LHCN-M2 (cell line): ENCODE measurements around the gene YWHAQ. TPM values are rescaled to one million over a fixed set of nuclear protein-coding genes. Genes with fewer than 3 reads are reported as not detected.

Experiments
- DNase-seq: peaks from one replicate; pipeline ENCODE4 v3.0.0-alpha.2; 2012; ENCODE audit warnings: low read depth
- total RNA-seq: library from RNA; depleted of rRNA; stranded (reverse); fragments of >200 nt; gene quantifications from 2 replicates; pipeline ENCODE4 v1.2.3, GENCODE V29; 2014

Gene YWHAQ
- total RNA-seq, 1 experiment from 2014 or later = 455 TPM

- DNase-seq = peak; percentile 78
Measured at GRCh38 chr2:9655441-9656269, 24.9 kb upstream of the YWHAQ start.

- DNase-seq = no peak
Measured at GRCh38 chr2:9654452-9655100, 23.8 kb upstream of the YWHAQ start.

GRCh38 chr2:9653485-9654271 is 22.9 kb upstream of the YWHAQ start:
- no peak for DNase-seq

- no peak for DNase-seq
Measured at GRCh38 chr2:9652898-9653479, 22.2 kb upstream of the YWHAQ start.

- DNase-seq = no peak
Measured at GRCh38 chr2:9652267-9652666, 21.5 kb upstream of the YWHAQ start.

GRCh38 chr2:9650119-9650821 is 19.5 kb upstream of the YWHAQ start:
- DNase-seq = no peak

GRCh38 chr2:9649261-9649660 is 18.5 kb upstream of the YWHAQ start:
- DNase-seq = no peak

GRCh38 chr2:9648821-9649220 is 18.0 kb upstream of the YWHAQ start:
- no peak for DNase-seq

GRCh38 chr2:9647884-9648283 is 17.1 kb upstream of the YWHAQ start:
- no peak for DNase-seq

- DNase-seq = peak; percentile 36
Measured at GRCh38 chr2:9646196-9647030, 15.6 kb upstream of the YWHAQ start.

- no peak for DNase-seq
Measured at GRCh38 chr2:9644603-9645002, 13.8 kb upstream of the YWHAQ start.

- DNase-seq = no peak
Measured at GRCh38 chr2:9644021-9644420, 13.2 kb upstream of the YWHAQ start.

GRCh38 chr2:9641641-9642040 is 10.8 kb upstream of the YWHAQ start:
- no peak for DNase-seq

- DNase-seq = no peak
Measured at GRCh38 chr2:9640403-9641104, 9.8 kb upstream of the YWHAQ start.

- no peak for DNase-seq
Measured at GRCh38 chr2:9639740-9640343, 9.0 kb upstream of the YWHAQ start.

GRCh38 chr2:9639000-9639602 is 8.3 kb upstream of the YWHAQ start:
- peak; percentile 48 for DNase-seq

- peak; percentile 94 for DNase-seq
Measured at GRCh38 chr2:9638532-9638931, 7.7 kb upstream of the YWHAQ start.

- peak; percentile 81 for DNase-seq
Measured at GRCh38 chr2:9637330-9637729, 6.5 kb upstream of the YWHAQ start.

- no peak for DNase-seq
Measured at GRCh38 chr2:9634133-9634532, 3.3 kb upstream of the YWHAQ start.
